NCI-H524 treated with DMSO at 0.1 percent for 48 hours (cell line): Measurements from ENCODE around the gene RNU6-9.
A peak's percentile ranks its signal among the peaks of the same experiment; 100 is the strongest.
"Not testable (repeated sequence)": the region's sequence is repeated elsewhere in the genome, so short reads cannot be mapped to it uniquely, and the experiment has no call there.

Experiments
- DNase-seq: peaks from one replicate; lab custom pipeline; 2025; lab: John Stamatoyannopoulos, UW

The RNU6-9 gene

GRCh38 chr19:892894-893689 is at the start of gene RNU6-9, which contains the start of gene MED16:
Gene RNU6-9, plus strand, starts transcription at chr19:893484.
Gene MED16, minus strand, starts transcription at chr19:893187. Its CDS starts 2,056 bp downstream, at chr19:891131.
- peak; percentile 69 for DNase-seq

- DNase-seq, result no peak
These were observed 49.3 kb upstream of the RNU6-9 start for GRCh38 chr19:843836-844545.

GRCh38 chr19:844546-844971 is 48.7 kb upstream of the RNU6-9 start:
- DNase-seq, result no peak

GRCh38 chr19:845707-846521 is 47.4 kb upstream of the RNU6-9 start:
- DNase-seq, result no peak

- no peak for DNase-seq
These were observed 44.8 kb upstream of the RNU6-9 start for GRCh38 chr19:848386-848921.

- not testable (repeated sequence) for DNase-seq
These were observed 44.1 kb upstream of the RNU6-9 start for GRCh38 chr19:849195-849594.

- DNase-seq, result no peak
These were observed 42.9 kb upstream of the RNU6-9 start for GRCh38 chr19:850221-850978.

- DNase-seq, result no peak
These were observed 42.3 kb upstream of the RNU6-9 start for GRCh38 chr19:850979-851335.

GRCh38 chr19:852136-853013 is 40.9 kb upstream of the RNU6-9 start, which contains the start of gene ELANE:
Gene ELANE, plus strand, starts transcription at chr19:852303. Its CDS starts 26 bp downstream, at chr19:852329.
- DNase-seq, result no peak

GRCh38 chr19:853014-853585 is 40.2 kb upstream of the RNU6-9 start:
- no peak for DNase-seq

GRCh38 chr19:853614-854220 is 39.6 kb upstream of the RNU6-9 start:
- not testable (repeated sequence) for DNase-seq

GRCh38 chr19:854549-854948 is 38.7 kb upstream of the RNU6-9 start:
- no peak for DNase-seq

GRCh38 chr19:855142-855541 is 38.1 kb upstream of the RNU6-9 start:
- no peak for DNase-seq

GRCh38 chr19:855566-856120 is 37.6 kb upstream of the RNU6-9 start:
- no peak for DNase-seq

- DNase-seq, result no peak
These were observed 35.0 kb upstream of the RNU6-9 start for GRCh38 chr19:858284-858683.

- no peak for DNase-seq
These were observed 34.1 kb upstream of the RNU6-9 start, which contains the start of gene CFD for GRCh38 chr19:858868-859843. Gene CFD, plus strand, starts transcription at chr19:859664. Its CDS starts 26 bp downstream, at chr19:859690.

GRCh38 chr19:861141-861755 is 32.0 kb upstream of the RNU6-9 start:
- no peak for DNase-seq
